Measurements from ENCODE around the gene ERFE. TPM values are rescaled to one million over a fixed set of nuclear protein-coding genes. Genes with fewer than 3 reads are reported as not detected.
"Not testable (repeated sequence)": the region's sequence is repeated elsewhere in the genome, so short reads cannot be mapped to it uniquely, and the experiment has no call there.

Gene ERFE, protein sequence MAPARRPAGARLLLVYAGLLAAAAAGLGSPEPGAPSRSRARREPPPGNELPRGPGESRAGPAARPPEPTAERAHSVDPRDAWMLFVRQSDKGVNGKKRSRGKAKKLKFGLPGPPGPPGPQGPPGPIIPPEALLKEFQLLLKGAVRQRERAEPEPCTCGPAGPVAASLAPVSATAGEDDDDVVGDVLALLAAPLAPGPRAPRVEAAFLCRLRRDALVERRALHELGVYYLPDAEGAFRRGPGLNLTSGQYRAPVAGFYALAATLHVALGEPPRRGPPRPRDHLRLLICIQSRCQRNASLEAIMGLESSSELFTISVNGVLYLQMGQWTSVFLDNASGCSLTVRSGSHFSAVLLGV
- total RNA-seq: under 1 TPM in 1 of 2 donors, not detected in 1; 0.66 TPM

DNA sequence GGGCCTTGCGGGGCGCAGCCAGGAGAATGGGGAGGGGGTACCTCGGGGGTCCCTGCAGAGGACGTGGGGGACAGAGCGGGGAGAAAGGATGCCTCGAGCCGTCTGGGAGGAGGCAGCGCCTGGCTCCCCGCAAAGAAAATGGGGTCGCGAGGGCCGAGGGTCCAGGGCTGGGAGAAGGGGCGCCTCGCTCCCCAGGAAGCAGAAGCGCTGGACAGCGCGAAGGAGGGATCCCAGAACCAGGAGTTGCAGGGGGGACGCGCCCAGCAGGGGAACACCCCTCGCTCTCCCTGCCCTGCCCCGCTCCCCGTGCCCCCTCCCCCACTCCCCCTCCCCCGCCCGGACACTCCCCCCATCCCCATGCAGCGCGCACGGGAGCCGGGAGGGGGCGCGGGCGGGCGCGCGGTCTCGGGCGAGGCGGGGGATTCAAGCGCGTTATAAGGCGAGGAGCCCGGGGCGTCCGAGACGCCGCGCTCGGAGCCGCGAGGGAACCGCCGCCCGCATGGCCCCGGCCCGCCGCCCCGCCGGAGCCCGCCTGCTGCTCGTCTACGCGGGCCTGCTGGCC lies at the start of gene ERFE:
ERFE (plus strand) TSS at position 462 of the 562 bp plus-strand sequence; CDS start at position 500, 38 bp downstream.
- DNase-seq (peak in 2 of 4 donors; percentile 29 to 49), ATAC-seq (peak; percentile 53)
- Histone ChIP-seq H3K27ac (no peak within 1 kb of the TSS), H3K27me3 (peaks cover 0 to 7% of the 10 kb centered on the region in 2 donors), H3K9me3 (no peaks in the 10 kb centered on the region), H3K4me1 (peaks cover 17% of the 10 kb centered on the region), H3K4me3 (no peak within 1 kb of the TSS), H3K36me3 (replicated peaks in 1 of 2; ENCODE audit: insufficient read depth in 1 of 2, low read depth in 2 of 2) (no peaks in the 10 kb centered on the region)
- 29 to 35% methylated on average over 14 to 23 of the region's 61 CpGs for WGBS, 2 donors
- TF ChIP-seq, protein P1, sequence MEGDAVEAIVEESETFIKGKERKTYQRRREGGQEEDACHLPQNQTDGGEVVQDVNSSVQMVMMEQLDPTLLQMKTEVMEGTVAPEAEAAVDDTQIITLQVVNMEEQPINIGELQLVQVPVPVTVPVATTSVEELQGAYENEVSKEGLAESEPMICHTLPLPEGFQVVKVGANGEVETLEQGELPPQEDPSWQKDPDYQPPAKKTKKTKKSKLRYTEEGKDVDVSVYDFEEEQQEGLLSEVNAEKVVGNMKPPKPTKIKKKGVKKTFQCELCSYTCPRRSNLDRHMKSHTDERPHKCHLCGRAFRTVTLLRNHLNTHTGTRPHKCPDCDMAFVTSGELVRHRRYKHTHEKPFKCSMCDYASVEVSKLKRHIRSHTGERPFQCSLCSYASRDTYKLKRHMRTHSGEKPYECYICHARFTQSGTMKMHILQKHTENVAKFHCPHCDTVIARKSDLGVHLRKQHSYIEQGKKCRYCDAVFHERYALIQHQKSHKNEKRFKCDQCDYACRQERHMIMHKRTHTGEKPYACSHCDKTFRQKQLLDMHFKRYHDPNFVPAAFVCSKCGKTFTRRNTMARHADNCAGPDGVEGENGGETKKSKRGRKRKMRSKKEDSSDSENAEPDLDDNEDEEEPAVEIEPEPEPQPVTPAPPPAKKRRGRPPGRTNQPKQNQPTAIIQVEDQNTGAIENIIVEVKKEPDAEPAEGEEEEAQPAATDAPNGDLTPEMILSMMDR (IDR thresholded peaks at IDR 0.05): peak in 5 of 7 experiments; percentile 24 to 44 (median 29)
- no peak for TF ChIP-seq POLR2A (IDR thresholded peaks at IDR 0.05)
- intact Hi-C loops (cut with DNase I): no loop called here

DNA sequence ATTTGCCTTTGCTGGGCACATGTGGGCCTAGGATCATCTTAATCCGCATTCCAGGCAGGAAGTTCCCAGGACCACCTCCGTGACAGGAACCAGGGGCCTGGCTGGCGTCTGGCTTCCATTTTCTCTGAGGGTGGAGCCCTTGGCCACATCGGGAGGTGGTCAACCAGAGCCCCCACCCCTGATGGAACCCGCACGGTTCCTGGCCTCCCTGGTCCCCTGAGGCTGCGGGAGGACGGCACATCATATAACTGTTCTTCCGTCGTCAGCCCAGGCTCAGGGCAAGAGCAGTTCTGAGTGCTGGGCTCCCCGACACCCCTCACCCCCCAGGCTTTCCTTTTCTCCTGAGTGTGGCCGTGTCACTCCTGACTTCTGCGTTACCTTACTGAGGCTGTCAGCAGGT lies 45.2 kb upstream of the ERFE start:
- DNase-seq (peak in 1 of 4 donors; percentile 3), ATAC-seq (no peak)
- Histone ChIP-seq H3K27me3 (no peaks in the 10 kb centered on the region), H3K9me3 (no peaks in the 10 kb centered on the region), H3K36me3 (replicated peaks in 1 of 2; ENCODE audit: insufficient read depth in 1 of 2, low read depth in 2 of 2) (no peaks in the 10 kb centered on the region), H3K27ac (no peak overlapping the region), H3K4me1 (peaks cover 24% of the 10 kb centered on the region), H3K4me3 (no peak overlapping the region)
- WGBS, 2 donors: 96% methylated on average over 13 of the region's 13 CpGs
- no peak for TF ChIP-seq POLR2A (IDR thresholded peaks at IDR 0.05)
- TF ChIP-seq, protein P1 (IDR thresholded peaks at IDR 0.05): no peak
- intact Hi-C loops (cut with DNase I): no loop called here

DNA sequence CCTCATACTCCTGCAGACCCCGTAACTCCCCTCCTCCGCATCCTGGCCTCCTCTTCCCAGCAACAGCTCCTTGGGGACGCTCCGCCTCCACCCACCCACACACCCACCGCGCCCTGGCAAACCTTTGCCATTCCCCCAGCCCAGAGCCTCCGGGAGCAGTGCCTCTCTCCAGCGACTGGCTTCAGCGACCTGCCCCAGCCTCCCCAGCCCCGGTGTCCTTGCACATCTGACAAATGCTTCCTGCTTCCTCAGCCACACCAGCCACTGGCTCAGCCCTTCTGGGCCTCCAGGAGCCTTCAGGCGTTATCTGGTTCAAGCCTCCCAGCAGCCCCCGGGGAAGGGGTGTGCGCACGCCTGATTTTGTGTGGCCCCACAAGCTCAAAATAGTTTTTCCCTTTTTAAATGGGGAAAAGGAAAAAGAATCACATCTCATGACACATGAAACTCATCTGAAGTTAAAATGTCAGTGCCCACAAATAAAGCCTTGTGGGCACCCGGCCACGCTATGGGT lies 44.4 kb upstream of the ERFE start:
- ATAC-seq (no peak), DNase-seq (no peak)
- Histone ChIP-seq H3K9me3 (no peaks in the 10 kb centered on the region), H3K4me3 (no peak overlapping the region), H3K27me3 (no peaks in the 10 kb centered on the region), H3K36me3 (replicated peaks in 1 of 2; ENCODE audit: insufficient read depth in 1 of 2, low read depth in 2 of 2) (no peaks in the 10 kb centered on the region), H3K27ac (peak overlapping the region in 1 of 4 donors; percentile 62), H3K4me1 (peaks cover 18% of the 10 kb centered on the region)
- intact Hi-C loops (cut with DNase I): no loop called here
- TF ChIP-seq, protein P1 (IDR thresholded peaks at IDR 0.05): no peak
- TF ChIP-seq POLR2A (IDR thresholded peaks at IDR 0.05): no peak
- 77 to 85% methylated on average over 16 of the region's 16 CpGs for WGBS, 2 donors

DNA sequence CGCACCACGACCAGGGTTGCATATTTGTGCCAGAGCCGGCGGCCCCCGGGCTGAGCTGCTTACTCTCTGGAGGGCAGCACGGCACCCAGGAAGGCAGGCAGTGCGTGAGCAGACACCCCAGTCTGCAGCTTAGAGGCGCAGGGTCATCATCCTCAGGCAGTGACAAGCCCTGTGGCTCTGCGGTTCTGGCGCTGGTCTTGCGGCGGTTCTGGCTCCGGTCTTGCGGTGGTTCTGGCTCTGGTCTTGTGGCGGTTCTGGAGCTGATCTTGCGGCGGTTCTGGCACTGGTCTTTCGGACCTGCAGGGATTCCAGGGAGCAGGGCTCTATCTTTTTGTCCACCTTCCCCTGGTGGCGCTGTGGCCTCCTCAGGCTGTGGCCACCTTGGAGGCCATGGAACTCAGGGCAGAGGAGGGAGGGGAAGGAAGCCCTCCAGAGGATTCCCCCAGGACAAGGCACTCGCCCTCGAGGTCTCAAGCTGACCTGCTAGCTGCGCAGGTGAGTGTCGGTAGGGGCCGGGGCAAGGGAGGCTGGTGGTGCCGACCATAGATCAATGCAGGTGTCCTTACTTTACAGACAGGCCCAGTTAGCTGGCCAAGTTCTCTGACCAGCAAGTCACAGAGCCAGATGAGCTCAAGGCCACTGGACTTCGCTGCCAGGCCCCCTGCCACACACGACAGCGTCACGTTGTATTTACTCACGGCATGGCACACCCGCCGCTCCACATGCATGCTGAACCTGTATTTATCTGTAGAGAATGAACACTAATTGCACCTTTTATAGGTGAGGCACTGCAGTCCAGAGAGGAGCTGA lies 43.7 kb upstream of the ERFE start:
- peak overlapping the region in 2 of 4 donors; percentile 55 to 62 for H3K27ac ChIP-seq
- H3K27me3 ChIP-seq: no peaks in the 10 kb centered on the region
- peak; percentile 69 to 87 (median 82) for DNase-seq
- no peak overlapping the region for H3K4me3 ChIP-seq
- H3K36me3 ChIP-seq (replicated peaks in 1 of 2; ENCODE audit: insufficient read depth in 1 of 2, low read depth in 2 of 2): no peaks in the 10 kb centered on the region
- no peak for TF ChIP-seq POLR2A (IDR thresholded peaks at IDR 0.05)
- TF ChIP-seq, protein P1 (IDR thresholded peaks at IDR 0.05): peak in 3 of 7 experiments; percentile 22 to 52 (median 24)
- H3K9me3 ChIP-seq: no peaks in the 10 kb centered on the region
- WGBS, 2 donors: 58 to 69% methylated on average over 14 to 32 of the region's 32 CpGs
- peaks cover 23% of the 10 kb centered on the region for H3K4me1 ChIP-seq
- ATAC-seq: peak; percentile 79
- intact Hi-C loops (cut with DNase I): no loop called here

GRCh38 chr2:238115709-238116108 lies 43.1 kb upstream of the ERFE start:
- H3K9me3 ChIP-seq; H3K27me3 ChIP-seq; H3K36me3 ChIP-seq (replicated peaks in 1 of 2; ENCODE audit: insufficient read depth in 1 of 2, low read depth in 2 of 2); ATAC-seq; DNase-seq; H3K4me3 ChIP-seq; intact Hi-C loops (cut with DNase I): not testable (repeated sequence)
- 93 to 97% methylated on average over 12 of the region's 12 CpGs for WGBS, 2 donors
- Histone ChIP-seq H3K4me1 (peaks cover 27% of the 10 kb centered on the region), H3K27ac (peak overlapping the region in 2 of 4 donors; percentile 55 to 62)

All from body of pancreas (tissue), 4 donors.